Fibroblast of peridontal ligament (primary cell): ENCODE results near the gene TSEN15.

Experiments used
- DNase-seq: peaks from one replicate; pipeline ENCODE4 v3.0.0-alpha.2; 2010; ENCODE audit errors: extremely low read depth

Gene TSEN15

GRCh38 chr1:184051485-184052193 is at the start of gene TSEN15:
TSEN15 (plus strand) TSS chr1:184051730; CDS start chr1:184051756, 26 bp downstream.
- DNase-seq: peak; percentile 82

- peak; percentile 80 for DNase-seq
Measured at GRCh38 chr1:184002071-184002470, 49.5 kb upstream of the TSEN15 start.

GRCh38 chr1:184004935-184005334 is 46.6 kb upstream of the TSEN15 start:
- DNase-seq: no peak

GRCh38 chr1:184005506-184005905 is 46.0 kb upstream of the TSEN15 start:
- no peak for DNase-seq

- DNase-seq: no peak
Measured at GRCh38 chr1:184010788-184011187, 40.7 kb upstream of the TSEN15 start.

- DNase-seq: no peak
Measured at GRCh38 chr1:184012187-184012586, 39.3 kb upstream of the TSEN15 start.

- peak; percentile 52 for DNase-seq
Measured at GRCh38 chr1:184014271-184014670, 37.3 kb upstream of the TSEN15 start.

- no peak for DNase-seq
Measured at GRCh38 chr1:184016169-184016568, 35.4 kb upstream of the TSEN15 start.

GRCh38 chr1:184017306-184017705 is 34.2 kb upstream of the TSEN15 start:
- DNase-seq: no peak

- DNase-seq: no peak
Measured at GRCh38 chr1:184018622-184019021, 32.9 kb upstream of the TSEN15 start.

GRCh38 chr1:184019069-184019468 is 32.5 kb upstream of the TSEN15 start:
- DNase-seq: no peak

GRCh38 chr1:184019506-184019905 is 32.0 kb upstream of the TSEN15 start:
- no peak for DNase-seq

- no peak for DNase-seq
Measured at GRCh38 chr1:184020328-184020727, 31.2 kb upstream of the TSEN15 start.

- DNase-seq: no peak
Measured at GRCh38 chr1:184020855-184021254, 30.7 kb upstream of the TSEN15 start.

- no peak for DNase-seq
Measured at GRCh38 chr1:184021728-184022127, 29.8 kb upstream of the TSEN15 start.

GRCh38 chr1:184022668-184023067 is 28.9 kb upstream of the TSEN15 start:
- peak; percentile 88 for DNase-seq

GRCh38 chr1:184023171-184023570 is 28.4 kb upstream of the TSEN15 start:
- no peak for DNase-seq

- DNase-seq: peak; percentile 97
Measured at GRCh38 chr1:184025242-184025675, 26.3 kb upstream of the TSEN15 start.

GRCh38 chr1:184027826-184028695 is 23.5 kb upstream of the TSEN15 start:
- peak; percentile 59 for DNase-seq

- no peak for DNase-seq
Measured at GRCh38 chr1:184028854-184029623, 22.5 kb upstream of the TSEN15 start.

GRCh38 chr1:184030433-184031091 is 21.0 kb upstream of the TSEN15 start:
- DNase-seq: no peak

- DNase-seq: no peak
Measured at GRCh38 chr1:184031092-184031408, 20.5 kb upstream of the TSEN15 start.
